Smooth muscle cell (in vitro differentiated cells): Measurements from ENCODE around the gene PCDHB11. TPM values are rescaled to one million over a fixed set of nuclear protein-coding genes. Genes with fewer than 3 reads are reported as not detected.
"Not testable (repeated sequence)": the region's sequence is repeated elsewhere in the genome, so short reads cannot be mapped to it uniquely, and the experiment has no call there.

Experiments
- DNase-seq: peaks from one replicate; lab custom pipeline; 2025; ENCODE audit not compliant: unreplicated experiment; lab: John Stamatoyannopoulos, UW
- H2AFZ ChIP-seq: fragments of 200-600 bp; sonication (generic); 2 replicates; pipeline ENCODE4 v1.6.0; 2016; ENCODE audit warnings: antibody characterized with exemption, low read depth, mild to moderate bottlenecking
- H3F3A ChIP-seq: fragments of 200-600 bp; sonication (generic); 2 replicates; pipeline ENCODE4 v1.6.0; 2017; ENCODE audit warnings: antibody characterized with exemption, low read depth
- H3K27ac ChIP-seq: fragments of 200-600 bp; sonication (generic); 2 replicates; pipeline ENCODE4 v1.5.1; 2016; ENCODE audit warnings: low read depth, mild to moderate bottlenecking
- H3K27me3 ChIP-seq: fragments of 200-600 bp; sonication (generic); 2 replicates; pipeline ENCODE4 v1.6.1; 2016; ENCODE audit warnings: low read depth, mild to moderate bottlenecking
- H3K36me3 ChIP-seq: fragments of 200-600 bp; sonication (generic); 2 replicates; pipeline ENCODE4 v1.5.1; 2016; ENCODE audit warnings: low read depth
- H3K4me1 ChIP-seq: fragments of 200-600 bp; sonication (generic); 2 replicates; pipeline ENCODE4 v1.5.1; 2016; ENCODE audit warnings: low read depth
- H3K4me2 ChIP-seq: fragments of 200-600 bp; sonication (generic); 2 replicates; pipeline ENCODE4 v1.6.0; 2016; ENCODE audit warnings: mild to moderate bottlenecking
- H3K4me3 ChIP-seq: fragments of 200-600 bp; sonication (generic); 2 replicates; pipeline ENCODE4 v1.5.1; 2016; ENCODE audit warnings: mild to moderate bottlenecking
- H3K79me2 ChIP-seq: fragments of 200-600 bp; sonication (generic); 2 replicates; pipeline ENCODE4 v1.6.0; 2016; ENCODE audit warnings: low read depth, mild to moderate bottlenecking
- H3K9ac ChIP-seq: fragments of 200-600 bp; sonication (generic); 2 replicates; pipeline ENCODE4 v1.6.0; 2016; ENCODE audit warnings: low read depth
- H3K9me3 ChIP-seq: fragments of 200-600 bp; sonication (generic); replicated peaks from 2 replicates; pipeline ENCODE4 v1.5.1; 2016; ENCODE audit warnings: low read depth
- H4K20me1 ChIP-seq: fragments of 200-600 bp; sonication (generic); 2 replicates; pipeline ENCODE4 v1.6.0; 2016; ENCODE audit warnings: low read depth
- WGBS: methylation state at CpG from one replicate; pipeline ENCODE4 v1.1.7; 2016; ENCODE audit warnings: low lambda C conversion rate; 5-methylcytosine and 5-hydroxymethylcytosine counted together
- polyA plus RNA-seq: library from polyadenylated mRNA; unstranded; fragments of >200 nt; fragmentation: Nextera tagmentation; extraction: Ambion mirVana; gene quantifications from 2 replicates; pipeline ENCODE4 v1.2.1, GENCODE V29; 2016
- total RNA-seq: library from RNA; depleted of rRNA; stranded (reverse); fragments of >200 nt; gene quantifications from 2 replicates; pipeline ENCODE4 v1.2.3, GENCODE V29; 2014
- TF ChIP-seq, protein P1 (sequence below): fragments of 200-600 bp; sonication (generic); IDR thresholded peaks from 2 replicates; pipeline ENCODE4 v1.5.1; 2017; ENCODE audit warnings: borderline replicate concordance, mild to moderate bottlenecking, antibody characterized with exemption; ENCODE audit not compliant: insufficient read depth, poor library complexity, severe bottlenecking

PCDHB11 gene
- total and polyA plus RNA-seq, 2 experiments from 2014 or later = 1.7 to 1.8 TPM

DNA sequence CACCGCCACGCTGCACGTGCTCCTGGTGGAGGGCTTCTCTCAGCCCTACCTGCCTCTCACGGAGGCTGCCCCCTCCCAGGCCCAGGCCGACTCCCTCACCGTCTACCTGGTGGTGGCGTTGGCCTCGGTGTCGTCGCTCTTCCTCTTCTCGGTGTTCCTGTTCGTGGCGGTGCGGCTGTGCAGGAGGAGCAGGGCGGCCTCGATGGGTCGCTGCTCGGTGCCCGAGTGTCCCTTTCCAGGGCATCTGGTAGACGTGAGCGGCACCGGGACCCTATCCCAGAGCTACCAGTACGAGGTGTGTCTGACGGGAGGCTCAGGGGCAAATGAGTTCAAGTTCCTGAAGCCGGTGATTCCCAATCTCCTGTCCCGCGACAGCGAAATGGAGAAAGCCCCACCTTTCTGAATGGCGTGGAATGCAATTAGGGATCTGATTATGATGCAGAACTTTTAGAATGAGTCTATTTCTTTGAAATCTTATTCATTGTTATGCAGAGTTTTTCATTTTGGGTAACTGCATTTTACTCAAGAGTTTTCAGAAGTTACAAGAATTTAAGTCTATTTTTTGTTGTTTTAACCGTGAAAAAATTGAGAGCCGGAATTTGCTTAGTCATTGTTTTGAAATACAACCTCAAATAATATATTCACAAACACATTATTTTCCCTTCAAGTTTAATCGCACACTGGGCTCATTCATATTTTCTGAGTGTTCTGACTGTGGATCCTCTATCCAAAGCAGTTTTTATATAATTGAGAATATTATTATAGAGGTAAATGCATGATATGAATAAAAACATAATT, 37.3 kb downstream of the PCDHB11 start:
- TF ChIP-seq, protein P1, sequence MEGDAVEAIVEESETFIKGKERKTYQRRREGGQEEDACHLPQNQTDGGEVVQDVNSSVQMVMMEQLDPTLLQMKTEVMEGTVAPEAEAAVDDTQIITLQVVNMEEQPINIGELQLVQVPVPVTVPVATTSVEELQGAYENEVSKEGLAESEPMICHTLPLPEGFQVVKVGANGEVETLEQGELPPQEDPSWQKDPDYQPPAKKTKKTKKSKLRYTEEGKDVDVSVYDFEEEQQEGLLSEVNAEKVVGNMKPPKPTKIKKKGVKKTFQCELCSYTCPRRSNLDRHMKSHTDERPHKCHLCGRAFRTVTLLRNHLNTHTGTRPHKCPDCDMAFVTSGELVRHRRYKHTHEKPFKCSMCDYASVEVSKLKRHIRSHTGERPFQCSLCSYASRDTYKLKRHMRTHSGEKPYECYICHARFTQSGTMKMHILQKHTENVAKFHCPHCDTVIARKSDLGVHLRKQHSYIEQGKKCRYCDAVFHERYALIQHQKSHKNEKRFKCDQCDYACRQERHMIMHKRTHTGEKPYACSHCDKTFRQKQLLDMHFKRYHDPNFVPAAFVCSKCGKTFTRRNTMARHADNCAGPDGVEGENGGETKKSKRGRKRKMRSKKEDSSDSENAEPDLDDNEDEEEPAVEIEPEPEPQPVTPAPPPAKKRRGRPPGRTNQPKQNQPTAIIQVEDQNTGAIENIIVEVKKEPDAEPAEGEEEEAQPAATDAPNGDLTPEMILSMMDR = no peak

DNA sequence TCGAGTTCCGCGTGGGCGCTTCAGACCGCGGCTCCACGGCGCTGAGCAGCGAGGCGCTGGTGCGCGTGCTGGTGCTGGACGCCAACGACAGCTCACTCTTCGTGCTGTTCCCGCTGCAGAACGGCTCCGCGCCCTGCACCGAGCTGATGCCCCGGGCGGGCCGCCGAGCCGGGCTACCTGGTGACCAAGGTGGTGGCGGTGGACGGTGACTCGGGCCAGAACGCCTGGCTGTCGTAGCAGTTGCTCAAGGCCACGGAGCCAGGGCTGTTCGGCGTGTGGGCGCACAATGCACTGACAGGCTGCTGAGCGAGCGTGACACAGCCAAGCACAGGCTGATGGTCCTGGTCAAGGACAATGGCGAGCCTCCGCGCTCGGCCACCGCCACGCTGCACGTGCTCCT, 42.1 kb downstream of the PCDHB11 start:
- Histone ChIP-seq H3K9ac (no peak overlapping the region), H3K9me3 (peaks cover 42% of the 10 kb centered on the region), H3K36me3 (no peaks in the 10 kb centered on the region), H4K20me1 (no peaks in the 10 kb centered on the region), H3K4me3 (no peak overlapping the region), H3K27ac (no peak overlapping the region), H3K79me2 (no peaks in the 10 kb centered on the region), H3K4me1 (no peaks in the 10 kb centered on the region), H2AFZ (no peak overlapping the region), H3K4me2 (no peak overlapping the region), H3K27me3 (no peaks in the 10 kb centered on the region), H3F3A (no peaks in the 10 kb centered on the region)
- no peak for DNase-seq
- TF ChIP-seq, protein P1 = no peak
- 97% methylated on average over 40 of the region's 43 CpGs for WGBS

More for the DNA sequence above, 37.3 kb downstream of the PCDHB11 start:
- Histone ChIP-seq H3K36me3 (no peaks in the 10 kb centered on the region), H3K9ac (no peak overlapping the region), H3K27me3 (no peaks in the 10 kb centered on the region), H2AFZ (no peak overlapping the region), H3K79me2 (no peaks in the 10 kb centered on the region), H3K4me1 (no peaks in the 10 kb centered on the region), H3K4me3 (no peak overlapping the region), H4K20me1 (no peaks in the 10 kb centered on the region), H3K4me2 (no peak overlapping the region), H3K27ac (no peak overlapping the region), H3F3A (no peaks in the 10 kb centered on the region), H3K9me3 (peaks cover 42% of the 10 kb centered on the region)
- DNase-seq = no peak
- 94% methylated on average over 32 of the region's 32 CpGs for WGBS

DNA sequence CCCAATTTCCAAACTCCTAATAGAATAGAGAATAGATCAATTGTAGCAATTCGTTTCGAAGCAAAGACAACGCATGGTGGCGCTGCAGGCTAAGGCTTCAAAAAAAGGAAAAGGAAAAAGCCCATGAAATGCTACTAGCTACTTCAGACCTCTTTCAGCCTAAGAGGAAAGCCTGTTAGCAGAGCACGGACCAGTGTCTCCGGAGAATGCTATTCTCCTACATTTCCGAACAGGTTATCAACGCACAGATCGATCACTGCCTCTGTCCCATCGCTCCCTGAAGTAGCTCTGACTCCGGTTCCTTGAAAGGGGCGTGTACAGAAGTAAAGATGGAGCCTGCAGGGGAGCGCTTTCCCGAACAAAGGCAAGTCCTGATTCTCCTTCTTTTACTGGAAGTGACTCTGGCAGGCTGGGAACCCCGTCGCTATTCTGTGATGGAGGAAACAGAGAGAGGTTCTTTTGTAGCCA, 45.9 kb downstream of the PCDHB11 start, which contains the start of gene PCDHB15:
Gene PCDHB15 (plus strand): TSS at position 146 of the 468 bp plus-strand sequence. CDS start 184 bp downstream, at position 330.
- no peaks in the 10 kb centered on the region for H4K20me1 ChIP-seq
- TF ChIP-seq, protein P1 = peak; percentile 28
- H2AFZ ChIP-seq = no peak within 1 kb of the TSS
- WGBS = 35% methylated on average over 16 of the region's 16 CpGs
- no peak within 1 kb of the TSS for H3K9ac ChIP-seq
- no peak within 1 kb of the TSS for H3K27ac ChIP-seq
- no peaks in the 10 kb centered on the region for H3K79me2 ChIP-seq
- peaks cover 11% of the 10 kb centered on the region for H3K36me3 ChIP-seq
- peak within 1 kb of the TSS; percentile 39 for H3K4me3 ChIP-seq
- no peaks in the 10 kb centered on the region for H3K27me3 ChIP-seq
- no peaks in the 10 kb centered on the region for H3K4me1 ChIP-seq
- H3F3A ChIP-seq = no peaks in the 10 kb centered on the region
- DNase-seq = no peak
- peak within 1 kb of the TSS; percentile 71 for H3K4me2 ChIP-seq
- peaks cover 58% of the 10 kb centered on the region for H3K9me3 ChIP-seq

DNA sequence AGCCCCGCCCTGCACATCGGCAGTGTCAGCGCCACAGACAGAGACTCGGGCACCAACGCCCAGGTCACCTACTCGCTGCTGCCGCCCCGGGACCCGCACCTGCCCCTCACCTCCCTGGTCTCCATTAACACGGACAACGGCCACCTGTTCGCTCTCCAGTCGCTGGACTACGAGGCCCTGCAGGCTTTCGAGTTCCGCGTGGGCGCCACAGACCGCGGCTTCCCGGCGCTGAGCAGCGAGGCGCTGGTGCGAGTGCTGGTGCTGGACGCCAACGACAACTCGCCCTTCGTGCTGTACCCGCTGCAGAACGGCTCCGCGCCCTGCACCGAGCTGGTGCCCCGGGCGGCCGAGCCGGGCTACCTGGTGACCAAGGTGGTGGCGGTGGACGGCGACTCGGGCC, 47.5 kb downstream of the PCDHB11 start:
- peaks cover 15% of the 10 kb centered on the region for H3K36me3 ChIP-seq
- not testable (repeated sequence) for H4K20me1 ChIP-seq, H3K4me1 ChIP-seq, H3K79me2 ChIP-seq, H3K9ac ChIP-seq, DNase-seq, H3F3A ChIP-seq, H3K27me3 ChIP-seq, H3K27ac ChIP-seq, H3K4me3 ChIP-seq, H3K4me2 ChIP-seq, H2AFZ ChIP-seq
- H3K9me3 ChIP-seq = peaks cover 62% of the 10 kb centered on the region
- WGBS = 93% methylated on average over 34 of the region's 42 CpGs

DNA sequence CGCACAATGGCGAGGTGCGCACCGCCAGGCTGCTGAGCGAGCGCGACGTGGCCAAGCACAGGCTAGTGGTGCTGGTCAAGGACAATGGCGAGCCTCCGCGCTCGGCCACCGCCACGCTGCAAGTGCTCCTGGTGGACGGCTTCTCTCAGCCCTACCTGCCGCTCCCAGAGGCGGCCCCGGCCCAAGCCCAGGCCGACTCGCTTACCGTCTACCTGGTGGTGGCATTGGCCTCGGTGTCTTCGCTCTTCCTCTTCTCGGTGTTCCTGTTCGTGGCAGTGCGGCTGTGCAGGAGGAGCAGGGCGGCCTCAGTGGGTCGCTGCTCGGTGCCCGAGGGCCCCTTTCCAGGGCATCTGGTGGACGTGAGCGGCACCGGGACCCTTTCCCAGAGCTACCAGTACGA, 48.0 kb downstream of the PCDHB11 start:
- H3K27me3 ChIP-seq, H3K9ac ChIP-seq, H3K4me3 ChIP-seq, H2AFZ ChIP-seq, H4K20me1 ChIP-seq, H3F3A ChIP-seq, H3K4me1 ChIP-seq, H3K4me2 ChIP-seq, H3K27ac ChIP-seq, DNase-seq, H3K79me2 ChIP-seq: not testable (repeated sequence)
- 96% methylated on average over 30 of the region's 34 CpGs for WGBS
- Histone ChIP-seq H3K36me3 (peaks cover 15% of the 10 kb centered on the region), H3K9me3 (peaks cover 61% of the 10 kb centered on the region)
